ENCODE data around the gene CALHM1. TPM values are rescaled to one million over a fixed set of nuclear protein-coding genes. Genes with fewer than 3 reads are reported as not detected.

CALHM1 gene
- total and polyA plus RNA-seq, 2 of the 8 experiments (the other 6 are each of a cell fraction or from before 2014, with no cell fraction given) = 0.29 to 0.34 TPM

DNA sequence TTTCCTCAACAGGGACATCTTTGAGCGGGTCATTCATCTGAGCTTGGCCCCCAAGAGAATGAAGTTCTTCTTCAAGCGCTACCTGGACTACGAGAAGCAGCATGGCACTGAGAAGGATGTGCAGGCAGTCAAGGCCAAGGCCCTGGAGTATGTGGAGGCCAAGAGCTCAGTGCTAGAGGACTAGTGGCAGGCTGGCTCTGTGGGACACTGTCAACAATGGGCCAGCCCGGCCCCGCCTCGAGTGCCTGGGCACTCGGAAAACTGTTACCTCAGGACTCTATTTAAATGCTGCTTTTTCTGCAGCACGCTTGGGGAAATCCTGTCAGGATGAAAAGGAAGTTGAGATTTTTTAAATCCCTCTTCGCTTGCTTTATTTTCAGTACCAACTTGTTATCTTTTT is 13.3 kb downstream of the CALHM1 start:
- H3K4ac ChIP-seq (replicated peaks; ENCODE audit: insufficient read length, low read depth, low read length) = no peak overlapping the region
- H2BK15ac ChIP-seq (ENCODE audit: low read length) = no peak overlapping the region
- no peak overlapping the region for H3K56ac ChIP-seq (replicated peaks; ENCODE audit: insufficient read length, low read depth, low read length)
- H4K5ac ChIP-seq (ENCODE audit: insufficient read length, low read depth, low read length) = no peak overlapping the region
- H3K79me2 ChIP-seq (ENCODE audit: control insufficient read depth in 1 of 2, insufficient read depth in 2 of 2, low read length in 2 of 2) = no peaks in the 10 kb centered on the region
- H4K91ac ChIP-seq (replicated peaks; ENCODE audit: insufficient read length, low read length) = no peak overlapping the region
- no peak overlapping the region for H3K4me3 ChIP-seq (ENCODE audit: extremely low read depth in 1 of 4, insufficient read depth in 2 of 4, low read depth in 3 of 4, low read length in 4 of 4)
- H2AFZ ChIP-seq (ENCODE audit: low read length) = no peak overlapping the region
- WGBS, 2 experiments (ENCODE audit: extremely low coverage in 1 of 2, insufficient coverage in 1 of 2, insufficient read length in 1 of 2, insufficient replicate concordance in 2 of 2, low coverage in 1 of 2, low lambda C conversion rate in 2 of 2, missing lambda C conversion rate in 1 of 2) = 88% methylated on average over 9 of the region's 9 CpGs; no CpG with 5 or more reads in 1 of the 2 experiments
- no peaks in the 10 kb centered on the region; the same call in 1 of the 2 replicates for H3K79me1 ChIP-seq (ENCODE audit: low read depth, low read length)
- no peak overlapping the region for H2AK5ac ChIP-seq (ENCODE audit: low read depth, low read length)
- H4K8ac ChIP-seq (ENCODE audit: extremely low read depth, insufficient read depth, low read length) = no peak overlapping the region
- POLR2A ChIA-PET (ENCODE audit: partially characterized antibody) = no interaction called here
- H3K14ac ChIP-seq (ENCODE audit: insufficient read length) = no peak overlapping the region
- FAIRE-seq = no peak
- H2BK20ac ChIP-seq (ENCODE audit: low read length) = no peak overlapping the region
- peaks cover 3 to 10% of the 10 kb centered on the region in 2 experiments for H4K20me1 ChIP-seq (replicated peaks in 1 of 2; ENCODE audit: control insufficient read depth in 1 of 2, insufficient read depth in 2 of 2, low read length in 2 of 2)
- H3K18ac ChIP-seq (ENCODE audit: extremely low read depth, low read length) = no peak overlapping the region
- H2BK120ac ChIP-seq (replicated peaks; ENCODE audit: low read depth, low read length) = no peak overlapping the region
- no peak overlapping the region for H3K23ac ChIP-seq (ENCODE audit: insufficient read length)
- CTCF ChIA-PET (ENCODE audit: partially characterized antibody) = interaction anchor here (1.4 to 2.0 kb wide), 3 partner anchors 9 to 148 kb away, joined by 3 to 8 read pairs (median 4); no protein-coding TSS in a partner anchor
- no peak overlapping the region for H2BK12ac ChIP-seq (ENCODE audit: low read depth, low read length)
- peaks cover 29 to 68% (median 59%) of the 10 kb centered on the region in 4 experiments for H3K36me3 ChIP-seq (ENCODE audit: control insufficient read depth in 2 of 4, insufficient read depth in 4 of 4, low read length in 3 of 4)
- H2BK5ac ChIP-seq (ENCODE audit: low read depth, low read length) = no peak overlapping the region
- no peaks in the 10 kb centered on the region for H3K4me1 ChIP-seq (replicated peaks in 1 of 4; ENCODE audit: control insufficient read depth in 3 of 4, insufficient read depth in 4 of 4, low read length in 3 of 4)
- no peak overlapping the region for H3K4me2 ChIP-seq (ENCODE audit: insufficient read depth in 1 of 2, low read depth in 2 of 2, low read length in 2 of 2)
- no peak overlapping the region for H3K9ac ChIP-seq (replicated peaks in 1 of 4; ENCODE audit: extremely low read depth in 1 of 4, low read depth in 3 of 4, low read length in 3 of 4)
- no peak for DNase-seq (ENCODE audit: low read depth in 1 of 2, low spot score in 2 of 2)
- no peak for TF ChIP-seq CHD1 (IDR thresholded peaks at IDR 0.05; ENCODE audit: low read depth, low read length)
- no peak for TF ChIP-seq JUND (IDR thresholded peaks at IDR 0.05; ENCODE audit: low read length)
- TF ChIP-seq TAF7 (optimal IDR thresholded peaks at IDR 0.05; ENCODE audit: borderline replicate concordance, low read depth, low read length) = no peak
- TF ChIP-seq CBX8 (IDR thresholded peaks at IDR 0.05; ENCODE audit: borderline replicate concordance, low read depth, low read length) = no peak
- TF ChIP-seq RXRA (IDR thresholded peaks at IDR 0.05; ENCODE audit: insufficient read depth, low read depth, low read length) = no peak
- H3K9me3 ChIP-seq (ENCODE audit: insufficient read depth in 2 of 2, low read depth in 1 of 2, low read length in 1 of 2) = no peaks in the 10 kb centered on the region
- no peaks in the 10 kb centered on the region for H3K23me2 ChIP-seq (ENCODE audit: low read depth, low read length)
- no peak overlapping the region for H3K27ac ChIP-seq (ENCODE audit: low read depth, low read length)
- H3K27me3 ChIP-seq (replicated peaks in 1 of 4; ENCODE audit: control insufficient read depth in 3 of 4, extremely low read depth in 1 of 4, insufficient read depth in 3 of 4, low read length in 3 of 4) = no peaks in the 10 kb centered on the region

Data from H1 (cell line).